HCT116 (cell line): Measurements from ENCODE around the gene VAV2. TPM values are rescaled to one million over a fixed set of nuclear protein-coding genes. Genes with fewer than 3 reads are reported as not detected.

Experiments used
- ATAC-seq: fragments of 200-7000 bp; cut with Tn5 transposase; 2 replicates; pipeline ENCODE4 v1.9.1; 2020; ENCODE audit warnings: mild to moderate bottlenecking, moderate library complexity
- BruUV-seq: library from RNA; stranded (reverse); fragments of 400-500 nt; replicated peaks from 2 replicates; lab custom pipeline; 2021; lab: Mats Ljungman, UMichigan
- CTCF ChIA-PET: fragments of 300-600 bp; sonication (Branson Sonifier 250); formaldehyde crosslinking; loops from one replicate; lab custom pipeline; 2021; ENCODE audit warnings: antibody characterized with exemption; lab: Charles Lee
- POLR2A ChIA-PET: fragments of 300-600, 350-600 bp; sonication (Branson Sonifier 250); formaldehyde crosslinking; loops from one replicate; lab custom pipeline; 2021; ENCODE audit warnings: antibody characterized with exemption; lab: Charles Lee
- RAD21 ChIA-PET, 2 experiments: fragments of 300-600 bp; sonication (Branson Sonifier 250); formaldehyde crosslinking; loops; one replicate each; lab custom pipeline; 2023; ENCODE audit warnings: low total read pairs in 2 of 2; ENCODE audit not compliant: uncharacterized antibody in 2 of 2, unreplicated experiment in 2 of 2, low non-redundant PET in 1 of 2; lab: Charles Lee
- DNase-seq: peaks from one replicate; pipeline ENCODE4 v3.0.0-alpha.2; 2010; ENCODE audit warnings: low read depth, low spot score
- H2AFZ ChIP-seq: fragments of 200-600 bp; shearing (Covaris generic), sonication (generic); 2 replicates; pipeline ENCODE4 v1.6.1; 2017; ENCODE audit warnings: low read depth, mixed run types, mixed read lengths, antibody characterized with exemption, low read length; ENCODE audit not compliant: poor library complexity, severe bottlenecking
- H3K27ac ChIP-seq: 2 replicates; pipeline ENCODE4 v1.5.1; 2012; ENCODE audit warnings: low read depth, low read length
- H3K27me3 ChIP-seq: fragments of 200-600 bp; sonication (generic); 2 replicates; pipeline ENCODE4 v1.6.1; 2016; ENCODE audit warnings: mixed run types, low read length, mixed read lengths; ENCODE audit not compliant: insufficient read depth
- H3K36me3 ChIP-seq, 2 experiments: fragments of 200-500 bp in 1 of 2; fragments of 200-600 bp in 1 of 2; sonication (Bioruptor generic) in 1 of 2; sonication (generic) in 1 of 2; 2 replicates each; pipeline versions ENCODE4 v1.5.1 to v1.6.1; 2014 to 2016; ENCODE audit warnings: low read length in 2 of 2, inconsistent platforms in 1 of 2, mixed read lengths in 1 of 2, mixed run types in 1 of 2; ENCODE audit not compliant: insufficient read depth in 2 of 2, control insufficient read depth in 1 of 2
- H3K4me1 ChIP-seq, 2 experiments: fragments of 200-600 bp in 1 of 2; sonication (generic) in 1 of 2; 2 replicates each; pipeline versions ENCODE4 v1.5.1 to v1.6.1; 2012 to 2017; ENCODE audit warnings: low read length in 2 of 2, inconsistent platforms in 1 of 2, mild to moderate bottlenecking in 1 of 2, mixed read lengths in 1 of 2, mixed run types in 1 of 2, moderate library complexity in 1 of 2; ENCODE audit not compliant: insufficient read depth in 2 of 2, control insufficient read depth in 1 of 2
- H3K4me2 ChIP-seq: fragments of 200-600 bp; sonication (generic); 2 replicates; pipeline ENCODE4 v1.6.1; 2017; ENCODE audit warnings: mixed run types, low read length, mixed read lengths
- H3K4me3 ChIP-seq, 2 experiments: fragments of 200-600 bp in 1 of 2; sonication (generic) in 1 of 2; replicated peaks in 1 of 2; 2 replicates each; pipeline ENCODE4 v1.5.1; 2011 to 2016; ENCODE audit warnings: low read length in 2 of 2, control low read depth in 1 of 2, low read depth in 1 of 2, mild to moderate bottlenecking in 1 of 2, mixed read lengths in 1 of 2, mixed run types in 1 of 2
- H3K79me2 ChIP-seq: fragments of 200-600 bp; sonication (generic); 2 replicates; pipeline ENCODE4 v1.6.1; 2017; ENCODE audit warnings: mild to moderate bottlenecking, mixed run types, low read length, moderate library complexity, mixed read lengths; ENCODE audit not compliant: insufficient read depth
- H3K9ac ChIP-seq: fragments of 200-600 bp; sonication (generic); 2 replicates; pipeline ENCODE4 v1.6.1; 2016; ENCODE audit warnings: low read length, mixed read lengths
- H3K9me2 ChIP-seq: fragments of 200-600 bp; sonication (generic), shearing (Covaris generic); 2 replicates; pipeline ENCODE4 v1.6.1; 2017; ENCODE audit warnings: mixed run types, mild to moderate bottlenecking, moderate library complexity; ENCODE audit not compliant: insufficient read depth
- H3K9me3 ChIP-seq, 2 experiments: fragments of 200-500 bp in 1 of 2; fragments of 200-600 bp in 1 of 2; sonication (Bioruptor generic) in 1 of 2; sonication (generic) in 1 of 2; 2 replicates each; pipeline ENCODE4 v1.6.1; 2014 to 2017; ENCODE audit warnings: low read length in 2 of 2, mixed read lengths in 2 of 2, inconsistent platforms in 1 of 2, low read depth in 1 of 2, mild to moderate bottlenecking in 1 of 2, mixed run types in 1 of 2, moderate library complexity in 1 of 2; ENCODE audit not compliant: control insufficient read depth in 1 of 2, insufficient read depth in 1 of 2
- H4K20me1 ChIP-seq: fragments of 200-600 bp; sonication (generic), shearing (Covaris generic); 2 replicates; pipeline ENCODE4 v1.6.1; 2017; ENCODE audit warnings: mixed run types, mild to moderate bottlenecking, moderate library complexity; ENCODE audit not compliant: insufficient read depth
- EGR1 ChIP-seq: IDR thresholded peaks from 2 replicates; pipeline ENCODE4 v1.6.1; 2012; ENCODE audit warnings: low read depth
- REST ChIP-seq: IDR thresholded peaks from 2 replicates; pipeline ENCODE4 v1.6.1; 2012; ENCODE audit warnings: low read depth
- YY1 ChIP-seq: IDR thresholded peaks from 2 replicates; pipeline ENCODE4 v1.6.1; 2011; ENCODE audit warnings: low read length, low read depth, moderate library complexity, mild to moderate bottlenecking; ENCODE audit not compliant: insufficient replicate concordance; ENCODE audit errors: extremely low read depth
- intact Hi-C: fragments of 100-400 bp; cut with micrococcal nuclease; formaldehyde crosslinking; loops from 2 replicates; pipeline ENCODE4 v1.10.0; 2022
- total RNA-seq: library from RNA; stranded (reverse); gene quantifications from one replicate; pipeline ENCODE4 v1.2.1, GENCODE V29; 2021; ENCODE audit not compliant: unreplicated experiment
- TF ChIP-seq, protein P1 (sequence below): IDR thresholded peaks from 2 replicates; pipeline ENCODE4 v1.6.1; 2011; ENCODE audit warnings: mild to moderate bottlenecking, low read length, moderate library complexity; ENCODE audit not compliant: insufficient replicate concordance; ENCODE audit errors: extremely low read depth

VAV2 gene
- total RNA-seq, 1 experiment from 2014 or later = 33.2 TPM

- Histone ChIP-seq H3K79me2 (peaks cover 6% of the 10 kb centered on the region; the same call in 1 of the 2 replicates), H3K9ac (no peak overlapping the region), H3K27me3 (no peaks in the 10 kb centered on the region), H4K20me1 (no peaks in the 10 kb centered on the region), H3K9me3 (no peaks in the 10 kb centered on the region), H3K4me1 (peaks cover 7 to 16% of the 10 kb centered on the region in 2 experiments; a peak in 3 of 4 replicates), H3K9me2 (no peaks in the 10 kb centered on the region), H3K4me3 (no peak overlapping the region), H3K27ac (no peak overlapping the region), H3K4me2 (no peak overlapping the region), H2AFZ (no peak overlapping the region), H3K36me3 (peaks cover 0 to 7% of the 10 kb centered on the region in 2 experiments; a peak in 1 of 4 replicates)
- no TSS peak for BruUV-seq
- DNase-seq (no peak), ATAC-seq (no peak)
- intact Hi-C loops = no loop called here
- CTCF ChIA-PET = no interaction called here
- POLR2A ChIA-PET = no interaction called here
- RAD21 ChIA-PET = no interaction called here
- TF ChIP-seq EGR1 = no peak
- TF ChIP-seq, protein P1, sequence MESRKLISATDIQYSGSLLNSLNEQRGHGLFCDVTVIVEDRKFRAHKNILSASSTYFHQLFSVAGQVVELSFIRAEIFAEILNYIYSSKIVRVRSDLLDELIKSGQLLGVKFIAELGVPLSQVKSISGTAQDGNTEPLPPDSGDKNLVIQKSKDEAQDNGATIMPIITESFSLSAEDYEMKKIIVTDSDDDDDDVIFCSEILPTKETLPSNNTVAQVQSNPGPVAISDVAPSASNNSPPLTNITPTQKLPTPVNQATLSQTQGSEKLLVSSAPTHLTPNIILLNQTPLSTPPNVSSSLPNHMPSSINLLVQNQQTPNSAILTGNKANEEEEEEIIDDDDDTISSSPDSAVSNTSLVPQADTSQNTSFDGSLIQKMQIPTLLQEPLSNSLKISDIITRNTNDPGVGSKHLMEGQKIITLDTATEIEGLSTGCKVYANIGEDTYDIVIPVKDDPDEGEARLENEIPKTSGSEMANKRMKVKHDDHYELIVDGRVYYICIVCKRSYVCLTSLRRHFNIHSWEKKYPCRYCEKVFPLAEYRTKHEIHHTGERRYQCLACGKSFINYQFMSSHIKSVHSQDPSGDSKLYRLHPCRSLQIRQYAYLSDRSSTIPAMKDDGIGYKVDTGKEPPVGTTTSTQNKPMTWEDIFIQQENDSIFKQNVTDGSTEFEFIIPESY = no peak
- TF ChIP-seq YY1 = no peak
- TF ChIP-seq REST = no peak
- TF ChIP-seq, all 23 proteins: peak for 0
These were observed 54.0 kb downstream of the VAV2 start for GRCh38 chr9:133938086-133938485.
